Stomach smooth muscle (tissue), 2 donors: ENCODE data around the gene KCNQ1OT1.

Experiments used
- H3K27ac ChIP-seq: one replicate; pipeline ENCODE4 v1.7.0; 2013; ENCODE audit warnings: mild to moderate bottlenecking, low read length, inconsistent platforms
- H3K27me3 ChIP-seq, 2 donors: one replicate each; pipeline ENCODE4 v1.7.0; 2013; ENCODE audit warnings: low read length in 2 of 2; ENCODE audit not compliant: insufficient read depth in 2 of 2, control insufficient read depth in 1 of 2
- H3K36me3 ChIP-seq, 2 donors: one replicate each; pipeline ENCODE4 v1.7.0; 2013; ENCODE audit warnings: low read length in 2 of 2; ENCODE audit not compliant: control insufficient read depth in 2 of 2, insufficient read depth in 2 of 2
- H3K4me1 ChIP-seq: one replicate; pipeline ENCODE4 v1.7.0; 2013; ENCODE audit warnings: low read length; ENCODE audit not compliant: control insufficient read depth, insufficient read depth
- H3K4me3 ChIP-seq, 2 donors: one replicate each; pipeline ENCODE4 v1.7.0; 2013; ENCODE audit warnings: low read length in 2 of 2
- H3K9ac ChIP-seq, 2 donors: one replicate each; pipeline ENCODE4 v1.7.0; 2013; ENCODE audit warnings: low read length in 2 of 2, mild to moderate bottlenecking in 1 of 2
- H3K9me3 ChIP-seq, 2 donors: one replicate each; pipeline ENCODE4 v1.7.0; 2013; ENCODE audit warnings: low read length in 2 of 2; ENCODE audit not compliant: control insufficient read depth in 2 of 2
- donor health status: healthy.
- donor health status: Pancreatic carcinoma.

KCNQ1OT1 gene

GRCh38 chr11:2563213-2564007, 136.4 kb downstream of the KCNQ1OT1 start:
- no peak overlapping the region for H3K27ac ChIP-seq
- no peak overlapping the region for H3K9ac ChIP-seq
- H3K4me1 ChIP-seq, result no peaks in the 10 kb centered on the region
- no peaks in the 10 kb centered on the region for H3K36me3 ChIP-seq
- no peak overlapping the region for H3K4me3 ChIP-seq
- H3K9me3 ChIP-seq, result no peaks in the 10 kb centered on the region
- H3K27me3 ChIP-seq, result no peaks in the 10 kb centered on the region

GRCh38 chr11:2562890-2563212, 136.9 kb downstream of the KCNQ1OT1 start:
- H3K27ac ChIP-seq, result no peak overlapping the region

GRCh38 chr11:2561696-2562581, 137.9 kb downstream of the KCNQ1OT1 start:
- Histone ChIP-seq H3K36me3 (no peaks in the 10 kb centered on the region), H3K9ac (no peak overlapping the region), H3K4me3 (no peak overlapping the region), H3K9me3 (peaks cover 0 to 7% of the 10 kb centered on the region in 2 donors), H3K4me1 (no peaks in the 10 kb centered on the region), H3K27ac (no peak overlapping the region), H3K27me3 (no peaks in the 10 kb centered on the region)

More at GRCh38 chr11:2562890-2563212, 136.9 kb downstream of the KCNQ1OT1 start:
- Histone ChIP-seq H3K4me1 (no peaks in the 10 kb centered on the region), H3K36me3 (no peaks in the 10 kb centered on the region), H3K27me3 (no peaks in the 10 kb centered on the region), H3K9ac (no peak overlapping the region), H3K4me3 (no peak overlapping the region), H3K9me3 (peaks cover 0 to 2% of the 10 kb centered on the region in 2 donors)

GRCh38 chr11:2559527-2560311, 140.1 kb downstream of the KCNQ1OT1 start:
- no peak overlapping the region for H3K27ac ChIP-seq

GRCh38 chr11:2558861-2559526, 140.8 kb downstream of the KCNQ1OT1 start:
- H3K27ac ChIP-seq, result no peak overlapping the region
- H3K4me3 ChIP-seq, result no peak overlapping the region
- no peaks in the 10 kb centered on the region for H3K4me1 ChIP-seq

More at GRCh38 chr11:2559527-2560311, 140.1 kb downstream of the KCNQ1OT1 start:
- no peak overlapping the region for H3K9ac ChIP-seq
- peaks cover 0 to 7% of the 10 kb centered on the region in 2 donors for H3K9me3 ChIP-seq
- no peaks in the 10 kb centered on the region for H3K36me3 ChIP-seq
- H3K4me3 ChIP-seq, result no peak overlapping the region
- H3K4me1 ChIP-seq, result no peaks in the 10 kb centered on the region
- H3K27me3 ChIP-seq, result no peaks in the 10 kb centered on the region

GRCh38 chr11:2558397-2558796, 141.4 kb downstream of the KCNQ1OT1 start:
- no peak overlapping the region for H3K4me3 ChIP-seq
- H3K9me3 ChIP-seq, result peaks cover 0 to 7% of the 10 kb centered on the region in 2 donors
- H3K4me1 ChIP-seq, result no peaks in the 10 kb centered on the region
- H3K27ac ChIP-seq, result no peak overlapping the region
- no peaks in the 10 kb centered on the region for H3K27me3 ChIP-seq
- no peak overlapping the region for H3K9ac ChIP-seq
- no peaks in the 10 kb centered on the region for H3K36me3 ChIP-seq

More at GRCh38 chr11:2558861-2559526, 140.8 kb downstream of the KCNQ1OT1 start:
- H3K9me3 ChIP-seq, result peaks cover 0 to 7% of the 10 kb centered on the region in 2 donors
- no peak overlapping the region for H3K9ac ChIP-seq
- no peaks in the 10 kb centered on the region for H3K27me3 ChIP-seq
- H3K36me3 ChIP-seq, result no peaks in the 10 kb centered on the region
